Left lobe of liver (tissue), 2 donors: ENCODE measurements around the gene UNC5C. TPM values are rescaled to one million over a fixed set of nuclear protein-coding genes. Genes with fewer than 3 reads are reported as not detected.

Experiments used
- ATAC-seq: fragments of 200-7000 bp; cut with Tn5 transposase; one replicate; pipeline ENCODE4 v1.9.1; 2020; ENCODE audit warnings: mild to moderate bottlenecking, moderate library complexity
- DNase-seq: peaks from one replicate; pipeline ENCODE4 v3.0.0-alpha.2; 2020; ENCODE audit warnings: low spot score
- total RNA-seq: library from RNA; stranded (reverse); gene quantifications from one replicate; pipeline ENCODE4 v1.2.1, GENCODE V29; 2021
- donor health status: DM: no; HTN: no; CAD: no; lungs with moderate emphysema.
- donor health status: DM: no; HTN: yes; CAD: no.

UNC5C gene
- total RNA-seq, 1 donor from 2014 or later: 0.86 TPM

- ATAC-seq (no peak), DNase-seq (no peak)
Observed at GRCh38 chr4:95470622-95471021, 78.2 kb downstream of the UNC5C start.

- no peak for DNase-seq
Observed at GRCh38 chr4:95469617-95470016, 79.2 kb downstream of the UNC5C start.

GRCh38 chr4:95466791-95467190 is 82.0 kb downstream of the UNC5C start:
- ATAC-seq: no peak

More at GRCh38 chr4:95469617-95470016, 79.2 kb downstream of the UNC5C start:
- no peak for ATAC-seq

GRCh38 chr4:95465010-95465409 is 83.8 kb downstream of the UNC5C start:
- DNase-seq: no peak
- no peak for ATAC-seq

More at GRCh38 chr4:95466791-95467190, 82.0 kb downstream of the UNC5C start:
- DNase-seq: no peak

GRCh38 chr4:95462921-95463320 is 85.9 kb downstream of the UNC5C start:
- no peak for DNase-seq
- no peak for ATAC-seq

- no peak for ATAC-seq
- no peak for DNase-seq
Observed at GRCh38 chr4:95457353-95457752, 91.4 kb downstream of the UNC5C start.

GRCh38 chr4:95450294-95450693 is 98.5 kb downstream of the UNC5C start:
- DNase-seq: no peak
- ATAC-seq: no peak

- DNase-seq: no peak
- ATAC-seq: no peak
Observed at GRCh38 chr4:95446173-95446572, 102.6 kb downstream of the UNC5C start.

- DNase-seq: no peak
- ATAC-seq: no peak
Observed at GRCh38 chr4:95445251-95445650, 103.5 kb downstream of the UNC5C start.

GRCh38 chr4:95444812-95445211 is 104.0 kb downstream of the UNC5C start:
- DNase-seq (no peak), ATAC-seq (no peak)

GRCh38 chr4:95439896-95440295 is 108.9 kb downstream of the UNC5C start:
- DNase-seq: no peak
- no peak for ATAC-seq

- no peak for DNase-seq
- no peak for ATAC-seq
Observed at GRCh38 chr4:95439071-95439470, 109.7 kb downstream of the UNC5C start.

GRCh38 chr4:95432466-95432865 is 116.3 kb downstream of the UNC5C start:
- DNase-seq (no peak), ATAC-seq (no peak)

- no peak for DNase-seq
- no peak for ATAC-seq
Observed at GRCh38 chr4:95431678-95432077, 117.1 kb downstream of the UNC5C start.

GRCh38 chr4:95429416-95429815 is 119.4 kb downstream of the UNC5C start:
- DNase-seq: no peak
- no peak for ATAC-seq

GRCh38 chr4:95428291-95429070 is 120.3 kb downstream of the UNC5C start:
- no peak for DNase-seq
- ATAC-seq: no peak

GRCh38 chr4:95426455-95426854 is 122.3 kb downstream of the UNC5C start:
- no peak for ATAC-seq

GRCh38 chr4:95422436-95422835 is 126.3 kb downstream of the UNC5C start:
- ATAC-seq: no peak

More at GRCh38 chr4:95426455-95426854, 122.3 kb downstream of the UNC5C start:
- no peak for DNase-seq

GRCh38 chr4:95421869-95422268 is 126.9 kb downstream of the UNC5C start:
- no peak for ATAC-seq
- DNase-seq: no peak

More at GRCh38 chr4:95422436-95422835, 126.3 kb downstream of the UNC5C start:
- no peak for DNase-seq

- ATAC-seq (no peak), DNase-seq (no peak)
Observed at GRCh38 chr4:95417531-95417930, 131.2 kb downstream of the UNC5C start.

- no peak for ATAC-seq
- no peak for DNase-seq
Observed at GRCh38 chr4:95415346-95415771, 133.4 kb downstream of the UNC5C start.

- DNase-seq: no peak
- no peak for ATAC-seq
Observed at GRCh38 chr4:95411371-95412088, 137.2 kb downstream of the UNC5C start.
